ENCODE measurements around the gene CDKL2.

The CDKL2 gene

DNA sequence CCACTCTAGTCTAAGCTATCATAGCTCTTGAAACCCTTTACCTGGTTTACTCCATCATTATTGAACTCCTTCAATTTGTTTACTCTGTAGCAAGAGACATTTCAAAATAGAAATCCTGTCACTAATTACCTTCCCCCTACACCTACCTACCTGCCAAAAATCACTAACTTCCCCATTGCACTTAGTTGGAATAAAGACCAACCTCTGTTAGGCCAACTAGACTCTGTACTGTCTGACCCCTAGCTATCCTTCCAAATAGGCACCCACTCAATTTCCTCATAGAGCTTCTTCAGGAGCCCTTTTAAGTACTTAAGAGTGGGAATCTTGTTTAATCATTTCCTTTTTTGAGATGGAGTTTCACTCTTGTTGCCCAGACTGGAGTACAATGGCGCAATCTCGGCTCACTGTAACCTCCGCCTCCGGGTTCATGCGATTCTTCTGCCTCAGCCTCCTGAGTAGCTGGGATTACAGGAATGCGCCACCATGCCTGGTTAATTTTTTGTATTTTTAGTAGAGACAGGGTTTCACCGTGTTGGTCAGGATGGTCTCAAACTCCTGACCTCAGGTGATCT is 8.9 kb upstream of the CDKL2 start:
- DNase-seq (ENCODE audit: low read depth in 2 of 2), result no peak

GRCh38 chr4:75637827-75638226 is 7.5 kb upstream of the CDKL2 start:
- DNase-seq (ENCODE audit: low read depth in 2 of 2), result no peak

GRCh38 chr4:75637176-75637575 is 6.8 kb upstream of the CDKL2 start:
- no peak for DNase-seq (ENCODE audit: low read depth in 2 of 2)

DNA sequence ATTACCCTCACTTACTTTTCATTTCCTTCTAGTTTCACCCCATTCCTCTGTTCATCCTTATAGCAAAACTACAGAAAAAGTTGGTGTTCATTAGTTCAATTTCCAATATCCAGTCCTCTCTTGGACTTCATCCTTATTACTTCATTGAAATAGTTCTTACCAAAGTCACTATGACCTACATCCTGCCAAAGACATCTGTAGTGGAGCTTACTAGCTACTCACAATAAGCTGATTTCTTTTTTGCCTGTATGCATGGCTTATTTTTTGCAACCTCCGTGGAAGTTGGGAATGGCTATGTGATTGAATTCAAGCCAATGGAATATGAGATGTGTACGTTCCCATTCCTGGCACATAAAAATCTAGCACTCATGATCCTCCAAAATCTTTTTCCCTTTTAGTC is 4.6 kb upstream of the CDKL2 start:
- no peak for DNase-seq (ENCODE audit: low read depth in 2 of 2)

GRCh38 chr4:75634281-75634680 is 4.0 kb upstream of the CDKL2 start:
- DNase-seq (ENCODE audit: low read depth in 2 of 2), result no peak

DNA sequence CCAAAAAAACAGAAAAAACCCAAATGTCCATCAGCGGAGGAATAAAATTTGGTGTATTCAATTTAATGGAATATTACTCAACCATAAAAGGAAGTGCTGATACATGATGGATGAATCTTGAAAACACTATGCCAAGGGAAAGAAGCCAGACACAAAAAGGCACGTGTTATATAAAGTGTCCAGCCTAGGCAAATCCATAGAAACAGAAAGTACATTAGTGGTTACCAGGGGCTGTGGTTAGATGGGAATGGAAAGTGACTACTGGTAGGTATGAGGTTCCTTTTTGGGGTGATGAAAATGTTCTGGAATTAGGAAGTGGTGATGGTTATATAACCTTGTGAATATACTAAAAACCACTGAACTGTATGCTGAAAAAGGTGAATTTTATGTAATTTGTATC is 3.5 kb upstream of the CDKL2 start:
- DNase-seq (ENCODE audit: low read depth in 2 of 2), result no peak

- no peak for DNase-seq (ENCODE audit: low read depth in 2 of 2)
Measured at GRCh38 chr4:75630937-75631329, 605 bp upstream of the CDKL2 start.

- DNase-seq (ENCODE audit: low read depth in 2 of 2), result no peak
Measured at GRCh38 chr4:75629239-75629638, 1.1 kb downstream of the CDKL2 start.

DNA sequence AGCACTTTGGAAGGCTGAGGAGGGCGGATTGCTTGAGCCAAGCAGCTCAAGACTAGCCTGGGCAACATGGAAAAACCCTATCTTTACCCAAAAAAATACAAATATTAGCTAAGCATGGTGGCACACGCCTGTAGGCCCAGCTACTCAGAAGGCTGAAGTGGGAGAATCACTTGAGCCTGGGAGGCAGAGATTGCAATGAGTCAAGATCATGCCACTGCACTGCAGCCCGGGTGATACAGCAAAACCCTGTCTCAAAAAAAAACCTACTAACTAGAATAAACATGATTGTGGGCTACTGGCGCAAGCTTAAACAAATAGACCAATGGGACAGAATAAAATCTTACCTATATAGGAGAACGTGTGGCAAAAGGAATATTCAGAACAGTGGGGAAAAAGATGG is 7.3 kb downstream of the CDKL2 start:
- no peak for DNase-seq (ENCODE audit: low read depth in 2 of 2)

DNA sequence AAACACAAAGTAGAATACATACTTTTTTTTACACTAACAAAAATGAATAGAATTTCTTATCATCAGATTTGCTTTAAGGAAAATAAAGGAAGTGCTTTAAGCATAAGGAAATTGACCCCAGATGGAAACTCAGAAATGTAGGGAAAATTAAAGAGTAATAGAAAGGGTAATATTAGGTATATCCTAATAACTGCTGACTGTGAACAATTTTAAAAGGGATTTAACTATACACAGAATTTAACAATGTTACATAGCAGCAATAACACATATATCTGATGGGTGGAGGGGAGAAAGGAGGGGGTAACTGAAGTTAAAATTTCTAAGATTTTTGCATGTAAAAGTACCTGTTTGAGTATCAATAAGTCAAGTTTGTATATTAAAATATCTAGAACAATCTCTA is 8.6 kb downstream of the CDKL2 start:
- DNase-seq (ENCODE audit: low read depth in 2 of 2), result no peak

GRCh38 chr4:75612306-75612705 is 18.0 kb downstream of the CDKL2 start:
- no peak for DNase-seq (ENCODE audit: low read depth in 2 of 2)

- DNase-seq (ENCODE audit: low read depth in 2 of 2), result no peak
Measured at GRCh38 chr4:75605928-75606327, 24.4 kb downstream of the CDKL2 start.

DNA sequence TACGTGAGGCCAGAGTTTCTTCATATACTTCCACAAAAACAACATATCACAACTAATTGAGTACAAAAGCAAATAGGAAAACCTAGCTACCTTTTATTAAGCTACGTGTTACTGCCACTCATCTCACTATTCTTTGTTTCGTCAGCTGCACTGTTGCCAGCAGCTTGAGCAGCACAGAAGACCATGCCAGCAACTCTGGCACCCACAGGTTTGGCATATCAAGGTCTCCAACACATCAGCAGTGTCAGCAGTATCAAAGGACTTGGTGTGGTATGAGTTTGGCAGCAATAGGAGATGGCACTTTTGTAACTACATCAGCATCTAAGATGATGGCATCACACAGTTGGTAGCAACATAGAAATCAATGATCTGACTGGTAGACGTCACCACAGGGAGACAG is 30.7 kb downstream of the CDKL2 start:
- no peak for DNase-seq (ENCODE audit: low read depth in 2 of 2)

GRCh38 chr4:75598390-75598789 is 31.9 kb downstream of the CDKL2 start:
- no peak for DNase-seq (ENCODE audit: low read depth in 2 of 2)

DNA sequence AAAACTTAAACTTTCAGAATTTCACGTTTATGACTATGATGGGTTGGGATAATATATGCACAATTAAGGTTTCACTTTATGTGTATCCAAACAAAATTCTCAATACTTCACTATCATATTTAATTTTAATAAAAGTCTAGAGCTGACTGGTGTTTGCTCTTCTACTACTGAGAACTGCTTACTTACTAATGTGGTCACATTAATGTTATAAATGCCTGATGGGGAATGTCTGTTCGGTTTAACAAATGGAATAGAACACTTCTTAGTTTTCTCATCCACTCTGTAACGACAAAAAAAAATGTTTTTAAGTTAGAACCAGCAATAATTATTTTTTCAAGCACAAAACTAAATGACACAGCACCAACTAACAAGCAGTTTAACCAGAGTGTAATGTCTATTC is 34.3 kb downstream of the CDKL2 start:
- no peak for DNase-seq (ENCODE audit: low read depth in 2 of 2)

- no peak for DNase-seq (ENCODE audit: low read depth in 2 of 2)
Measured at GRCh38 chr4:75593393-75593792, 36.9 kb downstream of the CDKL2 start.

- no peak for DNase-seq (ENCODE audit: low read depth in 2 of 2)
Measured at GRCh38 chr4:75584067-75584466, 46.3 kb downstream of the CDKL2 start.

- DNase-seq (ENCODE audit: low read depth in 2 of 2), result no peak
Measured at GRCh38 chr4:75567725-75568124, 62.6 kb downstream of the CDKL2 start.

DNA sequence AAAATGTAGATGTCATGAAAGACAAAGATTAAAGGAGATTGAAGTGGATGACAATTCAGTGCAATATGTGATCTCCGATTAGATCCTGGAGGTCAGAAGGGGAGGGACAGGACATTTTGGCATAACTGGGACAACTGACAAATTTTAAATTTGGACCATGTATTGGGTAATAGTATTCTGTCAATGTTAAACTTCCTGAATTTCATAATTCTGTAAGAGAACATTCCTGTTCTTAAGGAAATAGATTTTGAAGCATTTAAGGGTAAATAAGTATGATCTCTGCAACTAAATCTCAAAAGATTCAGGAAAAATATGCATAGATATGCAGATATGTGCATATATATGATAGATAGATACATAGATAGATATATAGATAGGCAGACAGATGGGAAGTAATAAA is 63.4 kb downstream of the CDKL2 start:
- DNase-seq (ENCODE audit: low read depth in 2 of 2), result no peak

DNA sequence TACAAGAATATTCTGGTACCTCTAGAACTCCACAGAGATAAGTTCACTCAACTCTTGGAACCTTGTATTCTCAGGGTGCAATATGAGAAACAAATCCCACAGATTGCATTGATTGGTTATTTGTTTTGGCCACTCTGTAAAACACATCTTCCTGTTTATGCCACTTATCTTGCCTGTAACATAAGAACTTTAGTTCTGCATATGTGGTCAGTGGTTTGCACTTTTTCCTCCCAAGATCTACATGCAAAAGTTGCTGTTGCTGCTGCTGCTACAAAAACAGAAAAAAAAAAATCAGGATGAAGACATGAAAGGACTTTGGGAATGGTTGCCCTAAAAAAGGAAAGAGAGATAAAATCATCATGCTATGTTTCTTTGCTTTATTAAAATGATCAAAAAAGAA is 64.8 kb downstream of the CDKL2 start:
- no peak for DNase-seq (ENCODE audit: low read depth in 2 of 2)

DNA sequence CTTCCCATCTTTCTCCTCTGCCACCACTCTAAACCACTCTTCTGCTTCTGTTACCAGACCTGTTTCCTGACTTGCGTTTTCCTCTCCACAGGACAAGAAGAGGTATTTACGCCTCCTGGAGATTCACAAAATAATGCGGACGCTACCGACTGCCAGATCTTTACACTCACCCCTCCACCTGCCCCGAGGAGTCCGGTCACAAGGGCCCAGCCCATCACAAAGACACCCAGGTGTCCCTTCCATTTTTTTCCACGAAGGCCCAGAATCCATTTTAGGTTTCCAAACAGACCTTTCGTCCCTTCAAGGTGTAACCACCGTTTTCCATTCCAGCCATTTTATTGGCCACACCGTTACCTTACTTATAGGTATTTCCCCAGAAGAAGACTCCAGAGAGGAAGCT is 66.3 kb downstream of the CDKL2 start:
- DNase-seq (ENCODE audit: low read depth in 2 of 2), result no peak

DNA sequence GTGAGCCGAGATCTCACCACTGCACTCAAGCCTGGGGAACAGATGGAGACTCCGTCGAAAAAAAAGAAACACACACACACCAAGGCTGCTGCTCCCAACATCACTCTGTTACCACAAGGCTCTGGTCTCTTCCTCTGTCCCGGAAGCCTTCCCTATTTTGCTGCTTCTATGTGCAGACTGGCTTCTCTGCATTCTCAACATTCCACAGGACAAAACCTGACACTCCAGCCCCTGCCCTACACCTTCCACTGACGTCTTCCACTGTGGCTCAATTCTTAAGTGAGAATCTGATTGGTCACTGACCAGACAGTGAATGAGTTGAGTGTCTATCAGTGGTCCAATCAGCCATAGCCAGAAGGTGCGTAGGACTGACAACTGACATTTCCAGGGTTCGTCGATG is 68.5 kb downstream of the CDKL2 start:
- no peak for DNase-seq (ENCODE audit: low read depth in 2 of 2)

- DNase-seq (ENCODE audit: low read depth in 2 of 2), result no peak
Measured at GRCh38 chr4:75557696-75558095, 72.6 kb downstream of the CDKL2 start.

- DNase-seq (ENCODE audit: low read depth in 2 of 2), result peak; percentile 2 to 22
Measured at GRCh38 chr4:75555294-75556164, 74.8 kb downstream of the CDKL2 start, which contains the start of gene ODAPH. ODAPH (plus strand) TSS chr4:75556066; CDS start chr4:75556083, 17 bp downstream.
